Fibroblast of peridontal ligament (primary cell): ENCODE results near the gene TNFSF13.
"Not testable (repeated sequence)": the region's sequence is repeated elsewhere in the genome, so short reads cannot be mapped to it uniquely, and the experiment has no call there.

Experiments used
- DNase-seq: peaks from one replicate; pipeline ENCODE4 v3.0.0-alpha.2; 2010; ENCODE audit errors: extremely low read depth

The TNFSF13 gene

GRCh38 chr17:7589891-7590691 is 31.5 kb downstream of the TNFSF13 start, which contains the start of gene SOX15:
Gene SOX15 (minus strand): TSS chr17:7590094. CDS start chr17:7589676, 418 bp downstream.
- no peak for DNase-seq

- peak; percentile 40 for DNase-seq
Measured at GRCh38 chr17:7590743-7591142, 32.2 kb downstream of the TNFSF13 start.

GRCh38 chr17:7591596-7591995 is 33.0 kb downstream of the TNFSF13 start:
- no peak for DNase-seq

DNA sequence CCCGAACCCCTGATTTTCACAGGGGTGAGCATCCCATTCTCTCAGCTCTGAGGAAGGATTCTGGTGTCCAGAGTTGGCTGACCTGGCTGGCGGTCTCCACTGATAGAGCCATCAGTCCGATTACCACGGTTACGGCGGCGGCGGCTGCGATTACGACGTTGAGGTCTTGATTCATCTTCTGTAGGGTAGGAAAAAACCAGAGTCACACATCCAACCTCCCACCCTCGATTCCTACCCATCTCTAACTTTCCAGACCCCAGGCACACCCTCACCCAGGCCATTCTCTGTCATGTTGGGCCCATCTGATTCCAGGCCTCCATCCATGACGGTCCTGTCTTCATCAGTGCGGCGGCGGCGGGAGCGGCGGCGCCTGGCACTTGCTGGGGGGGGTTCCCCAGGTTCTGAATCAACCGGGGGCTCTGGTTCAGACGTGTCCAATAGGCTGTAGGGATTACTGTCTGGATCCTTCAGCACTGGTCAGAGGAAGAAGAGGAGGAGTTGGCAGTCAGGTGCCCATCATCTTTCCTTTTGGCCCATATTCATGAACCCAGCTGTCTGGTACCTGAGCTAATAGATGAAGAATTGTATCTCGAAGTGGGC is 34.0 kb downstream of the TNFSF13 start:
- no peak for DNase-seq

DNA sequence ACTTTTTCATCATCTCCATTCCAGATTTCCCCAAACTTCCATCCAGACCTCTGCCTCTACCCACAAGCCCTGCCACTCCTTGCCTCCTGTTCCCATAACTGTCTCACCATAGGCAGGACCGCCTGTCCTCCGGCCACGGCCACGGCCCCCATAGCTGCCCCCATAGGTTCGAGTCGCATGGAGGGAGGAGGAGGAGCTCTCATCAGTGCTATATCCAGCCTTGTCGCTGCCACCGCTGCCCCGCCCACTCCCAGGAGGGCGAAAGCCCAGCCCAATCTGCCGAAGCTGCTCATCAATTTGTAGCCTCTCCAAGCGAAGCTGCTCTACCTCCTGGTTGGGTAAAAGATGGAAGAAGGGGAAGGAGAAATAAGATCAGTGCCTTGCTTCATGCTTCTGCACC is 34.7 kb downstream of the TNFSF13 start:
- DNase-seq = no peak

DNA sequence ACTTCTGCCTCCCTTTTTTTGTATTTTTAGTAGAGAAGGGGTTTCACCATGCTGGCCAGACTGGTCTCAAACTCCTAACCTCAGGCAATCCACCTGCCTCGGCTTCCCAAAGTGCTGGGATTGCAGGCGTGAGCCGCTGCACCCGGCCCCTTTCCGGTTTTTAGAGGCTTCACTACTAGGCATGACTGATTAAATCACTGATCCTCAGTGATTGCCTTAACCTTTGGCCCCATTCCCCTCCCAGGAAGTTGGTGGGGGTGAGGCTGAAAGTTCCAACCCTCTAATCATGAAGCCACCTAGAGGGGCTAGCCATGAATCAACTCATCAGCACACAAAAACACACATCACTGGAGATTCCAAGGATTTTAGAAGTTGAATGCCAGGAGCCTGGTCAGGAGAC is 39.0 kb downstream of the TNFSF13 start:
- DNase-seq = not testable (repeated sequence)

- no peak for DNase-seq
Measured at GRCh38 chr17:7606280-7606679, 47.7 kb downstream of the TNFSF13 start.

DNA sequence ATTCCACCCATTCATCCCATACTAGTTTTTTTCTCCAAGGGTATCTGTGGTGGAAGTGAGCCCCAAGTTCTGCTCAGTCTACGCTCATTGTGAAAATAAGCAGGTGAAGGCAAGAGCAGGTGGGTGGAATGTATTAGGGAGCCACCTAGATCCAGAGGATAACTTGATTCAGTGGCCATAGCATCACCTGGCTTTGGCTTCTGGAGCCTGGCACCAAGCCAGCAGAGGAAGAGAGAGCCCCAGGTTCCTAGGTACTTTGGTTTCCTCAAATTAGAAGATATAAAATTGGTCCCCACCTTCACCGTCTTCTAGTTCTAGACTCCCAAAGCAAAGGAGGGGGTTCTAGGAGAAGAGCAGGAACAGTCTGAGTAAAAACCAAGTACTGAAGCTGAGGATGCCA is 52.1 kb downstream of the TNFSF13 start:
- no peak for DNase-seq
